Sigmoid colon (tissue), 3 donors: ENCODE results near the gene DOK5.

Experiments used
- POLR2A ChIP-seq, 2 donors: fragments of 450-650 bp; IDR thresholded peaks; one replicate each; pipeline ENCODE4 v1.6.1; 2016; ENCODE audit warnings: antibody characterized with exemption in 2 of 2, mild to moderate bottlenecking in 2 of 2, moderate library complexity in 2 of 2
- TF ChIP-seq, protein P1 (sequence below), 4 experiments: fragments of 450-650 bp in 3 of 4; fragments of 200-600 bp in 1 of 4; IDR thresholded peaks; one replicate each; pipeline ENCODE4 v1.5.1; 2016 to 2019; ENCODE audit warnings: antibody characterized with exemption in 4 of 4, mild to moderate bottlenecking in 3 of 4, moderate library complexity in 2 of 4

DNA sequence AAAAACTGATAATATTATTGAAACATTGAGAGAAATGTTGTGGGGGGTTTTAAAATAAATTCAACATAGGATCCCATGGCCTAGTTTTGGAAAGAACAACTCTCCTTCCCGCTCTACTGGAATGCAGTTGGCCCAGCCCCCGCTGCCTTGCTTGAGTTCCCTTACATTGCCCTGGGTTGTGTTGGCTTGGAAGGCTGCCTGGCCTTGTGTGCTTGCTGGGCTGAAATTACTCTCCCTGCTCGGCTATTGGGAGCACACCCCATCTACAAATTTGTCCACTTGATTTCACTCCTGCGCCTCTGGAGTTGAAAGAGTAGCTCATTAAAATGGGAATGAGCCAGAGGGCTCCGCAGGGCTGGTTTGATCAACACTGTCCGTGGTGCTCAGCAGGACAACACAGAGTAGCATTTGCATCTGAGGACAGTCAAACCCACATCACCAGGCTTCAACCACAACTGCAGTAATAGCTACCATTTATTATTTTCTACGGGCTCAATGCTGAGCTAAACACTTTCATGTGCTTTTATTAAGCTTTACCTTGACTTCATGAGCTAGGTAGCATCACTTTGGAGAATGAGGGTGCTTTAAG, 35.2 kb downstream of the DOK5 start:
- TF ChIP-seq, protein P1, sequence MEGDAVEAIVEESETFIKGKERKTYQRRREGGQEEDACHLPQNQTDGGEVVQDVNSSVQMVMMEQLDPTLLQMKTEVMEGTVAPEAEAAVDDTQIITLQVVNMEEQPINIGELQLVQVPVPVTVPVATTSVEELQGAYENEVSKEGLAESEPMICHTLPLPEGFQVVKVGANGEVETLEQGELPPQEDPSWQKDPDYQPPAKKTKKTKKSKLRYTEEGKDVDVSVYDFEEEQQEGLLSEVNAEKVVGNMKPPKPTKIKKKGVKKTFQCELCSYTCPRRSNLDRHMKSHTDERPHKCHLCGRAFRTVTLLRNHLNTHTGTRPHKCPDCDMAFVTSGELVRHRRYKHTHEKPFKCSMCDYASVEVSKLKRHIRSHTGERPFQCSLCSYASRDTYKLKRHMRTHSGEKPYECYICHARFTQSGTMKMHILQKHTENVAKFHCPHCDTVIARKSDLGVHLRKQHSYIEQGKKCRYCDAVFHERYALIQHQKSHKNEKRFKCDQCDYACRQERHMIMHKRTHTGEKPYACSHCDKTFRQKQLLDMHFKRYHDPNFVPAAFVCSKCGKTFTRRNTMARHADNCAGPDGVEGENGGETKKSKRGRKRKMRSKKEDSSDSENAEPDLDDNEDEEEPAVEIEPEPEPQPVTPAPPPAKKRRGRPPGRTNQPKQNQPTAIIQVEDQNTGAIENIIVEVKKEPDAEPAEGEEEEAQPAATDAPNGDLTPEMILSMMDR (IDR thresholded peaks at IDR 0.05) = no peak
- no peak for TF ChIP-seq POLR2A (IDR thresholded peaks at IDR 0.05)
